ENCODE results near the gene RHOT1.
A peak's percentile ranks its signal among the peaks of the same experiment; 100 is the strongest.
"Not testable (repeated sequence)": the region's sequence is repeated elsewhere in the genome, so short reads cannot be mapped to it uniquely, and the experiment has no call there.

The RHOT1 gene

DNA sequence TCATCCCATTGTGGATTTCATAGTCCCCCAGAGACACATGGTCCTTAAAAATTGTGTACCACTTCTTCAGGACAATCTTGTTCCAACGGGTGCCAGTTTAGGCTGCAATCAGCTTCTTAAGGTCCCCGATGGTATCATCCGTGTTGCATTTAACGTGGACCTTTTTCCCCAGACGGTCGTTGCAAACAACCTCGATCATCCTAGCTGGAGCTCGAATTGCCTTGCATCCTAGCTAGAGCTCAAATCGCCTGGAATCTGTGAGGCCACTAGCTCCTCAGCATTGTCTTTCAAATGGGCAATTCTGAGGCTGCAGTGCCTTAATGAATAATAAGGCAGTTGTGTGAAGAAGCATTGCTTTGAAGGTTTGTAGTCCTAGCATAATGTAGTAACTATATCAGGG is 85.6 kb downstream of the RHOT1 start:
- DNase-seq (ENCODE audit: low spot score) = no peak

GRCh38 chr17:32235588-32235987 is 93.3 kb downstream of the RHOT1 start:
- no peak for DNase-seq (ENCODE audit: low spot score)

DNA sequence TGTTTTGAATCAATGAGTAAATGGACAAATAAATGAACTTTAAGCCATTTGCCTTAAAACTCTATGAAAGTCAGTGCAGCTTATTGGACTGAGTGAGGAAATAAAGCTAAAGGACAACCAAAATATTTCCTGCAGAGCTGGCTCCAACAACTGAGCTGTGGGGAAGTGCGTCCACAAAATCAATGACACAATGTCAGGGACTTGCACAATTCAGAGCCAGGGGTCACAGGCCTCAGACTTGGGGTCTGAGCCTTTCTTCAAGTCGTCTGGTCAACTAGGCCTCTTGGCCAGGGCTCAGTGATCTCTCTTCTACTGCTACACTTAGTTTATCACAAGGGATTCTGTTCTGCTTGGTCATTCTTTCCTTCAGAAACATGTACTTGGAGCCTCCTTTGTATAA is 97.2 kb downstream of the RHOT1 start:
- DNase-seq (ENCODE audit: low spot score) = no peak

DNA sequence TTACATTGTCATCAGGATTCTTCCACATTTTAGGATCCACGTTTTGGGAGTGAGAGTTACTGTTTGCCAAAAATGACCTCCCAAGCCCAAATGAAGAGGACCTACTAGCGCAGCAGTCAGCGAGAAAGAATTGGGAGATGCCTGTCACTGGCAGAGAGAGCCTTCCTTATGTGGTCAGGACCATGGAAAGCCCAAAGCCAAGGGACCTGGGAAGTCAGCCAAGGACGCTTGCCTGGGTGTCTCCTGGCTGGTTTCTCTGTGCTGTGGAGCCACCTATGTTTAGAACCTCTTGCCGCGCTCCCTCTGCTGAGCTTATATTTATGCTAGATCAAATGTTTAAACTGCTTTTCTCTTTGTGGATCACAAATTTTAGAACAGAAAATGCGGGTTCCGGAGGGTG is 98.4 kb downstream of the RHOT1 start:
- DNase-seq (ENCODE audit: low spot score) = no peak

DNA sequence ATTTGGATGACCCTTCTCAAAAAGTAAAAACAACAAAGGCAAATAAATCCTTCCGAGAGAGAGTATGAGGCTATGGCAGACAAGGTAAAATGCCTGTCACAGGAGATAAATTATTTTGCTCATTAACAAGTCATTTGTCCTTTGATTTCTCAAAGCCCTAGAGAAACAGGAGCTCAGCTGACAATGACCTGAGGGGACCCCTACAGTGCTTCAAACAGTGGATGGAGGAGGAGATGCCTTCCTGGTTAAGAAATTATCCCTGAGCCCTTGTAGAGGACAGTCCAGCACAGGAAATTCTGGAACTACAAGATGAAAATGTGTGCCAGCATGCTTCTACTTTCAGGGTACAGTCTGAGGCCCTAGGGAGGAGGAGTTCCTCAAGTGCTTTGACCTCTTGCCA is 99.3 kb downstream of the RHOT1 start:
- no peak for DNase-seq (ENCODE audit: low spot score)

GRCh38 chr17:32249475-32249874 is 107.2 kb downstream of the RHOT1 start:
- DNase-seq (ENCODE audit: low spot score) = no peak

- DNase-seq (ENCODE audit: low spot score) = peak; percentile 88
These were observed 110.9 kb downstream of the RHOT1 start for GRCh38 chr17:32253117-32253611.

GRCh38 chr17:32256012-32256700 is 113.9 kb downstream of the RHOT1 start:
- no peak for DNase-seq (ENCODE audit: low spot score)

- DNase-seq (ENCODE audit: low spot score) = no peak
These were observed 114.4 kb downstream of the RHOT1 start for GRCh38 chr17:32256701-32257019.

DNA sequence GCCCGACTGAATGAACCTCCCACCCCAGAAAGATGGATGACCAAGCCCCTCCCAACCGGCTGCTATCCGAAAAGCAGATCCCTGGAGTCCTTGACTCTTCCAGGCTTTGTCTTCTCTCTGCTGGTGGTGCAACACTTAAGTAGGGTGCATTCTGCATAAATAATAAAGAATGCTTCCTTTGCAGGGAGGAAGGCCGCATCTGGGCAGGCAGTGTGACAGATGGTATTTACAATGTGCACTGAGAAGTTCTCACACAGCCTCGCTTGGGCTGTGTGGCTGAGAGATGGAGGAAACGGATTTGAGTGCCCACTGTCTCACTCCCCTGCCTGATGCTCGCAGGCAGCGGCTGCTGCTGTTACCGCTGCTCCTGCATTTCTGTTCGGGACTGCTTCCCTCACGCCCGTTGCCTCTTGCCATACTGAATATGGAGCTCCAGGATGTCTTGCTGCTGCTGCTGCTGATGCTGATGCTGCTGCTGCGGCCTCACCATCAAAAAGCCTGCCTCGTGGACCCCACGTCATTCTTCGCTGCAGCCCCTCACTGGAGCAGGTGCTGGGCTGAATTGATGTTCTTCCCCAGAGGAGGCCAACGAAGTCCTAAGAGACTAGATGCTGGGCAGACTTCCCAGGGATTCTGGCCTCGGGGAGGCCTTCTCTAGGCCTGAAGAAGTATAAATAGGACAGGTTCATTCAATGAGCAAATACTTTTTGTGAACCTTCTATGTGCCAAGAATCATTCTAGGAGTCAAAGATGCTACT is 116.3 kb downstream of the RHOT1 start:
- DNase-seq (ENCODE audit: low spot score) = no peak

DNA sequence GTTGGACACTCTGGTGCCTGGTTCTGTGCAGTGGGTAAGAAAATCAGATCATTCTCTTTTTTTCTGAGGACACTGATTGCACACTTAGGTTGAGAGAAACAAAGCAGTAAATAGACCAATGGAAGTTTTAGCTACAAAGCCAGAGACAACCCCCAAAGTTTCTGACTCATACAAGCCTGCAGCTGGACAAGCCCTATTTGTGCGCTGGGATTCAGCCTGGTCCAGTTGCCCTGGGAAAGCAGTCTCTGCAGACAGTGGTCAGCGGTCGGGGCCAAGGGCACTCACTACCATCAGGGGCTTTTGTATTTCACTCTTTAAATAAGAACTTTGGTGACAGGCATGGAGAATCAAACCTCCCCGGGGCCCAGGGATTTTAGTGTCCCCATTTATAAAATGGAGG is 117.3 kb downstream of the RHOT1 start:
- DNase-seq (ENCODE audit: low spot score) = no peak

DNA sequence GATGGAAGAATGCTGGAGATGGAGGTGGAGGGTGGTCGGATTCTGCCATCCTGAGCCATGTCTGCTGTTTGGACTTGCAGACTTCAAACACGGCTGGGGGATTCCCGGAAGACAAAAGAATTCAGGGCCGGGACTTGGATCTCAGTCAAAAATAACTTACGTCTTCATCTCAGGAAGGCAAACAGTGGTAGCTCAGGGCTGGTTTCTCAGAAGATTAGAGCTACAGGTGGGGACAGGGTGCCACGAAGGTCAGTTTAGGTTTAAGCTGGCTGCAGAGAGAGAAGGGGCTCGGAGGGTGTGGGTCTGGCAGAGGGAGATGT is 119.1 kb downstream of the RHOT1 start:
- DNase-seq (ENCODE audit: low spot score) = no peak

DNA sequence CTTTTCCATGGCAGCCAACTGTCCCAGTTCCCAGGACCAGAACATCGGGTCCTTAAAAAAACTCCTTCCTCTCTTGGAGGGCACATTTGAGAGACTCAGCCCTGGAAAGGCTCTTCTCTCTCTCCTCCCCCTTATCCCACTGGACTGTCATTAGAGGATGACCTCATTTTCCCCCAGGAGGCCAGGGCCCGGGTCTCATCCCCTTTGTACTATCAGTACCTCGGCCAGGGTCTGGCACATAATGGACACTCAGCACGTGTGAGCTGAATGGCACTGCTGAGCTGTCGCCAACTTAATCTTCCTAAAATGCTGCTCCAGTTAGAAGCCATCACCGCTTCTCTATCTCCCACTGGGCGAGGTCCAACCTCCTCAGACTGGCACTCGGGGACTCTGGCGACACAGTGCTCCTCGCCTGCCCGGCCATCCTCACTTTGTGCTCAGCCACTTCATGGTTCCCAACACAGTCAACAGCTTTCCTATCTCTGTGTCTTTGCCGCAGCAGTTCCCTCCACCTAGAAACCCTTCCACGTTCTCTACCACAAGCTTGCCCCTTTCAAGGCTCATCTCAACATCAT is 119.7 kb downstream of the RHOT1 start:
- DNase-seq (ENCODE audit: low spot score) = no peak

- not testable (repeated sequence) for DNase-seq (ENCODE audit: low spot score)
These were observed 121.2 kb downstream of the RHOT1 start for GRCh38 chr17:32263515-32263914.

GRCh38 chr17:32264140-32264799 is 122.0 kb downstream of the RHOT1 start:
- peak; percentile 28 for DNase-seq (ENCODE audit: low spot score)

- no peak for DNase-seq (ENCODE audit: low spot score)
These were observed 122.5 kb downstream of the RHOT1 start for GRCh38 chr17:32264823-32265191.

DNA sequence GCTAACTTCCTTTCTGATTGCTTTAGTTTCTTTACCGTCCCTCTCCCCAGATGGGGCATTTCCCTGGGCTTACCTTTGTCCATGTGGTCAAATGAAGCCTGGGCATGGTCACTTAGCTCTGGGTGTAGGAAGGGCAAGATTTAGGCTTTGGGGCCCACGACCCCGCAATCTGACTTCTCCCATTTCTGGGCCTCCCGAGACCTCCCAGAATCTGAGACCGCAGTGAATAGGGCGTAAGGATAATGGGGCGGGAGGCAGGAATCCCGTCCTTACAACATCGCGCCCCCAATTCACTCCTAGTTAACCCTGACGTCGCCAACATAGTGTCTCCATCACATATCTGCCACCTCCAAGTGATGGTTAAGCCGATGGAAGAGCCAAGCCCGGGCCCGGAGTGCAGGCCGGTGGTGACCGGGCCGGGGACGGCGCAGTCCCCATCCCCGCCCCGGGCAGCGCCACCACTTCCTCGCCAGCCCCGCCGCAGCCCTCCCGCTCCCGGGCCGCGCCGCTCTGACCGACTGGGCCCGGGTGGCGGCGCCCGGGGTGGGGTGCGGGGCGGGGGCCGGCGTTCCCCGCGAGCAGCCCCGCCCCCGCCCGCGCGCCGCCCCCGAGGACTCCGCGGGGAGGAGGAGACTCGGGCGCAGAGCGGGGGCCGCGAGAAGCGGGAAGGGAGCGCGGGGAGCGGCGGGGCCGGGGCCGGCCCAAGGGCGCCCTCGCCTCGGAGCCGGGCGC is 123.1 kb downstream of the RHOT1 start, which contains the start of gene RHBDL3:
TSS of gene RHBDL3 (plus strand) at position 641 of the 732 bp plus-strand sequence. CDS start 358 bp downstream, outside the sequence.
- no peak for DNase-seq (ENCODE audit: low spot score)

DNA sequence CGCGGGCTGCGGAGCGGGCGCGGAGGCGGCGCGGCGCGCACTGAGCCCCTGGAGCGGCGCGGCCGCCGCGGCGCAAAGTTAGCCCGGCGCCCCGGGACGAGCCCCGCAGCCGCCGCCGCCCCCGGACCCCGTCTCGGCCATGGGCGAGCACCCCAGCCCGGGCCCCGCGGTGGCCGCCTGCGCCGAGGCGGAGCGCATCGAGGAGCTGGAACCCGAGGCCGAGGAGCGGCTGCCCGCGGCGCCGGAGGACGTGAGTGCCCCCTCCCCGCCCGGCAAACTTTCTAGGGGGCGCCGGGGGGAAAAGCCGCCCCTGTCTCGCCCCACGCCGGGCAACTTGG is 123.7 kb downstream of the RHOT1 start:
- no peak for DNase-seq (ENCODE audit: low spot score)

GRCh38 chr17:32266389-32267301 is 124.3 kb downstream of the RHOT1 start:
- no peak for DNase-seq (ENCODE audit: low spot score)

DNA sequence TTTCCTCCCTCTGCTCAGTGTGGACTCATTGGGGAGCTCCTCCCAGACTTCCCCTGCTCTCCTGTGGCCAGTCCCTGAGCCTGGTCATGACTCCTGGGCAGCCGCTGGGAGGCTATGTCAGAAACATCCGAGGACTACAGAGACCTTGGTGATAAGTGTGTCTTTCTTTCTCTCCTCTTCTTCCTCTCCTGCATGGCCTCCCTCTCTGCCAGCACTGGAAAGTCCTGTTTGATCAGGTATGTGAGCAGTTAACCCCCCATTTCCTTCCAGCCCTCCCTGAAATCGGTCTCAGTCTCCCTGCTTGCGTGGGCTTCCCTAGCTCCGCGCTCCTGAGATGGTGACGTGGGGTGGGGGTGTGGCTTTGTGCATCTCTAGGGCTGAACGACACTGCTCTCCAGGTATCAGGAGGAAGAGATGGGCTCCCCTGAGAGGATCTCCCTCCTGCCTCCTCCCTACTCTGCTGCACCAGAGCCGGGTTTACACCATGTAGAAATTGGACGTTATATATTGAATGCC is 125.4 kb downstream of the RHOT1 start:
- DNase-seq (ENCODE audit: low spot score) = no peak

DNA sequence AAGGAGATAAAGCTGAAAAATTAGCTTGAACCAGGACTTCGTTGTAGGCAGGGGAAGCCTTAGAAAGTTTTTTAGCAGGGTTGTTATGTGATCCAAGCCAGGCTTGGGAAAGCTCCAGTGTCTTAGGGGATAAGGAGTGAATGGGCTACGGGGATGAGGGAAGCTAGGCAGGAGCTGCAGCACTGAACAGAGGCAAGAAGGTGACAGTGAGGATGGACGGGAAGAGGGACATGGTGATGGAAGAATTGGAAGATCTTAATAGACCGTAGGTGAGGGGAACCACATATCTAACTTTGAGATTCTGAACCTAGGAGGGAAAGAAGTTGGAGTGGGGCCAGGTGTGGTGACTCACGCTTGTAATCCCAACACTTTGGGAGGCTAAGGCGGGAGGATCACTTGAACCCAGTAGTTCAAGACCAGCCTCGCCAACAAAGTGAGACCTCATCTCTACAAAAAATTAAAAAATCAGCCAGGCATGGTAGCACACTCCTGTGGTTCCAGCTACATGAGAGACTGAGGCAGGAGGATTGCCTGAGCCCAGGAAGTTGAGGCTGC is 126.5 kb downstream of the RHOT1 start:
- DNase-seq (ENCODE audit: low spot score) = no peak

Measured in NAMALWA (cell line).